Glutamatergic neuron (in vitro differentiated cells): ENCODE results near the gene CRYBB1. TPM values are rescaled to one million over a fixed set of nuclear protein-coding genes. Genes with fewer than 3 reads are reported as not detected.
A peak's percentile ranks its signal among the peaks of the same experiment; 100 is the strongest.

Experiments
- DNase-seq: peaks from one replicate; pipeline ENCODE4 v3.0.0; 2022
- H3K27ac Mint-ChIP-seq: one replicate; pipeline ENCODE4 v1.8.0; 2020; ENCODE audit warnings: mild to moderate bottlenecking, mixed read lengths, inconsistent platforms; ENCODE audit not compliant: unreplicated experiment
- H3K27me3 Mint-ChIP-seq: one replicate; pipeline ENCODE4 v1.8.0; 2020; ENCODE audit warnings: mild to moderate bottlenecking, moderate library complexity, mixed read lengths, inconsistent platforms; ENCODE audit not compliant: unreplicated experiment
- H3K36me3 Mint-ChIP-seq: one replicate; pipeline ENCODE4 v1.8.0; 2020; ENCODE audit warnings: mild to moderate bottlenecking, mixed read lengths, inconsistent platforms; ENCODE audit not compliant: unreplicated experiment
- H3K4me1 Mint-ChIP-seq: one replicate; pipeline ENCODE4 v1.8.0; 2020; ENCODE audit warnings: mild to moderate bottlenecking, low read depth, mixed read lengths, inconsistent platforms; ENCODE audit not compliant: unreplicated experiment
- H3K4me3 Mint-ChIP-seq: one replicate; pipeline ENCODE4 v1.8.0; 2020; ENCODE audit warnings: mild to moderate bottlenecking, mixed read lengths, inconsistent platforms; ENCODE audit not compliant: unreplicated experiment
- H3K9me3 Mint-ChIP-seq: one replicate; pipeline ENCODE4 v1.8.0; 2020; ENCODE audit warnings: mild to moderate bottlenecking, moderate library complexity, mixed read lengths, inconsistent platforms; ENCODE audit not compliant: unreplicated experiment
- CTCF ChIP-seq: fragments of 200-600 bp; sonication (generic); IDR thresholded peaks from one replicate; pipeline ENCODE4 v1.5.0; 2021; ENCODE audit not compliant: partially characterized antibody, unreplicated experiment
- total RNA-seq: library from RNA; stranded (reverse); fragmentation: NEBNext Ultra II Directional; extraction: Animal tissue kit (Norgen Biotek cat#: 25700); gene quantifications from one replicate; pipeline ENCODE4 v1.2.1, GENCODE V29; 2021; ENCODE audit not compliant: unreplicated experiment

The CRYBB1 gene
- total RNA-seq, 1 donor from 2014 or later = not detected

GRCh38 chr22:26592421-26592891, 25.4 kb downstream of the CRYBB1 start:
- no peak for DNase-seq
- Mint-ChIP-seq H3K4me3 (no peak overlapping the region), H3K9me3 (peaks cover 4% of the 10 kb centered on the region), H3K4me1 (no peaks in the 10 kb centered on the region), H3K36me3 (no peaks in the 10 kb centered on the region), H3K27ac (peak overlapping the region; percentile 55), H3K27me3 (peaks cover 6% of the 10 kb centered on the region)
- TF ChIP-seq CTCF = no peak

GRCh38 chr22:26589845-26590736, 27.7 kb downstream of the CRYBB1 start, which contains the start of gene TPST2:
TPST2 (minus strand) TSS chr22:26590132; CDS start chr22:26541630, 48,502 bp downstream.
- H3K4me1 Mint-ChIP-seq = no peaks in the 10 kb centered on the region
- H3K36me3 Mint-ChIP-seq = no peaks in the 10 kb centered on the region
- no peak within 1 kb of the TSS for H3K27ac Mint-ChIP-seq
- DNase-seq = peak; percentile 79
- peaks cover 6% of the 10 kb centered on the region for H3K27me3 Mint-ChIP-seq
- peaks cover 4% of the 10 kb centered on the region for H3K9me3 Mint-ChIP-seq
- peak within 1 kb of the TSS; percentile 86 for H3K4me3 Mint-ChIP-seq
- TF ChIP-seq CTCF = no peak

- H3K27me3 Mint-ChIP-seq = peaks cover 9% of the 10 kb centered on the region
- H3K9me3 Mint-ChIP-seq = peaks cover 4% of the 10 kb centered on the region
- TF ChIP-seq CTCF = no peak
- no peaks in the 10 kb centered on the region for H3K36me3 Mint-ChIP-seq
- peak; percentile 28 for DNase-seq
- H3K27ac Mint-ChIP-seq = no peak overlapping the region
- H3K4me3 Mint-ChIP-seq = peak overlapping the region; percentile 86
- H3K4me1 Mint-ChIP-seq = no peaks in the 10 kb centered on the region
These were observed 28.4 kb downstream of the CRYBB1 start for GRCh38 chr22:26589367-26589844.

- Mint-ChIP-seq H3K4me3 (peak overlapping the region; percentile 86), H3K27me3 (peaks cover 12% of the 10 kb centered on the region), H3K36me3 (no peaks in the 10 kb centered on the region), H3K27ac (no peak overlapping the region), H3K9me3 (peaks cover 6% of the 10 kb centered on the region), H3K4me1 (no peaks in the 10 kb centered on the region)
- no peak for TF ChIP-seq CTCF
- DNase-seq = no peak
These were observed 29.0 kb downstream of the CRYBB1 start for GRCh38 chr22:26588729-26589366.
